HG03457 (cell line): ENCODE results near the gene SLC35F1.

Experiments used
- ATAC-seq: cut with Tn5 transposase; IDR thresholded peaks from one replicate; pipeline ENCODE4 v1.9.1; 2021; ENCODE audit warnings: moderate number of reproducible peaks; ENCODE audit not compliant: unreplicated experiment

The SLC35F1 gene

GRCh38 chr6:118186672-118187567 lies 279.9 kb downstream of the SLC35F1 start:
- ATAC-seq, result peak; percentile 42

- ATAC-seq, result peak; percentile 41
Measured at GRCh38 chr6:118187568-118188164, 280.6 kb downstream of the SLC35F1 start.

GRCh38 chr6:118188561-118188960 lies 281.5 kb downstream of the SLC35F1 start:
- ATAC-seq, result no peak

- no peak for ATAC-seq
Measured at GRCh38 chr6:118197539-118197938, 290.5 kb downstream of the SLC35F1 start.

- no peak for ATAC-seq
Measured at GRCh38 chr6:118198746-118199145, 291.7 kb downstream of the SLC35F1 start.

GRCh38 chr6:118200160-118200559 lies 293.1 kb downstream of the SLC35F1 start:
- ATAC-seq, result no peak

GRCh38 chr6:118202517-118202916 lies 295.5 kb downstream of the SLC35F1 start:
- no peak for ATAC-seq

GRCh38 chr6:118203545-118203944 lies 296.5 kb downstream of the SLC35F1 start:
- ATAC-seq, result no peak

GRCh38 chr6:118206221-118206620 lies 299.2 kb downstream of the SLC35F1 start:
- ATAC-seq, result no peak

GRCh38 chr6:118207947-118208346 lies 300.9 kb downstream of the SLC35F1 start:
- ATAC-seq, result no peak

GRCh38 chr6:118212451-118213173 lies 305.5 kb downstream of the SLC35F1 start:
- ATAC-seq, result no peak

GRCh38 chr6:118215269-118215668 lies 308.2 kb downstream of the SLC35F1 start:
- ATAC-seq, result no peak

- no peak for ATAC-seq
Measured at GRCh38 chr6:118216751-118217150, 309.7 kb downstream of the SLC35F1 start.

GRCh38 chr6:118218156-118218555 lies 311.1 kb downstream of the SLC35F1 start:
- ATAC-seq, result no peak

- no peak for ATAC-seq
Measured at GRCh38 chr6:118220429-118221128, 313.5 kb downstream of the SLC35F1 start.

- ATAC-seq, result no peak
Measured at GRCh38 chr6:118223316-118223715, 316.3 kb downstream of the SLC35F1 start.

- ATAC-seq, result no peak
Measured at GRCh38 chr6:118228886-118229285, 321.8 kb downstream of the SLC35F1 start.

GRCh38 chr6:118240878-118241528 lies 333.9 kb downstream of the SLC35F1 start:
- peak; percentile 59 for ATAC-seq

- no peak for ATAC-seq
Measured at GRCh38 chr6:118246406-118246805, 339.3 kb downstream of the SLC35F1 start.

- no peak for ATAC-seq
Measured at GRCh38 chr6:118248171-118248570, 341.1 kb downstream of the SLC35F1 start.
